Immature natural killer cell (primary cell): Measurements from ENCODE around the gene KRT80. TPM values are rescaled to one million over a fixed set of nuclear protein-coding genes. Genes with fewer than 3 reads are reported as not detected.

ENCODE experiments used
- DNase-seq, 3 donors: peaks; one replicate each; pipeline ENCODE4 v3.0.0; 2022; ENCODE audit warnings: mixed read lengths in 1 of 3
- H3K27ac Mint-ChIP-seq, 6 donors: one replicate each; pipeline ENCODE4 v1.8.0; 2020; ENCODE audit warnings: mixed read lengths in 6 of 6, mild to moderate bottlenecking in 5 of 6, inconsistent platforms in 4 of 6, moderate library complexity in 3 of 6
- H3K27me3 Mint-ChIP-seq, 3 donors: one replicate each; pipeline ENCODE4 v1.8.0; 2020 to 2021; ENCODE audit warnings: low read depth in 3 of 3, mild to moderate bottlenecking in 3 of 3, mixed read lengths in 3 of 3, moderate library complexity in 3 of 3, inconsistent platforms in 1 of 3
- H3K36me3 Mint-ChIP-seq, 3 donors: one replicate each; pipeline ENCODE4 v1.8.0; 2020; ENCODE audit warnings: mixed read lengths in 3 of 3, inconsistent platforms in 2 of 3, mild to moderate bottlenecking in 2 of 3
- H3K4me1 Mint-ChIP-seq, 2 donors: one replicate each; pipeline ENCODE4 v1.8.0; 2020; ENCODE audit warnings: inconsistent platforms in 2 of 2, mild to moderate bottlenecking in 2 of 2, mixed read lengths in 2 of 2, moderate library complexity in 1 of 2
- H3K4me3 Mint-ChIP-seq, 5 donors: one replicate each; pipeline ENCODE4 v1.8.0; 2020; ENCODE audit warnings: mild to moderate bottlenecking in 5 of 5, mixed read lengths in 5 of 5, inconsistent platforms in 3 of 5, moderate library complexity in 3 of 5
- H3K9me3 Mint-ChIP-seq, 6 donors: one replicate each; pipeline ENCODE4 v1.8.0; 2020; ENCODE audit warnings: mild to moderate bottlenecking in 6 of 6, mixed read lengths in 6 of 6, inconsistent platforms in 4 of 6, moderate library complexity in 3 of 6
- polyA plus RNA-seq, 3 donors: library from polyadenylated mRNA; unstranded; fragments of 300-500 nt; fragmentation: Illumina TruSeq; gene quantifications; one replicate each; pipeline ENCODE4 v1.2.3, GENCODE V29; 2021

Gene KRT80
- polyA plus RNA-seq, 3 donors from 2014 or later, result not detected

DNA sequence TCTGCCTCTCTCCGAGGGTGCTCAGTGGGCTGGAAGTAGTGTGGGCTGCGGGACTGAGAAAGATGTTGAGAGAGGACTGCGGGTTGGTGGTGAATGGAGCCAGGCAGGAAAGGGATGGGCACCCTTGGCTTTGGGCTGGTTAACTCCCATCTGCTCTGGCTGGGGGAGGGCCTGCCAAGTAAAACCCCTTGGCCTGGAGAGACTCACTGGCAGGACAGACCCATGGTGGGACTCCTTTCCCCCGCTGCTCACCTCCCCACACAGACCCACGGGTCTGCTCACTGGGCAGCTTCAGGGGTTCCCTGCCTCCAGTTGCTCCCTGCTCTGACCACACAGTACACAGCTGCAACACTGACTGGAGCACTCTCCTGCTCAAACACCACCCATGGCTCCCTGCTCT lies 54.1 kb downstream of the KRT80 start:
- Mint-ChIP-seq H3K27me3 (peaks cover 2 to 9% (median 8%) of the 10 kb centered on the region in 3 donors), H3K4me3 (no peak overlapping the region), H3K27ac (no peak overlapping the region), H3K36me3 (no peaks in the 10 kb centered on the region), H3K4me1 (no peaks in the 10 kb centered on the region), H3K9me3 (no peaks in the 10 kb centered on the region)
- no peak for DNase-seq

DNA sequence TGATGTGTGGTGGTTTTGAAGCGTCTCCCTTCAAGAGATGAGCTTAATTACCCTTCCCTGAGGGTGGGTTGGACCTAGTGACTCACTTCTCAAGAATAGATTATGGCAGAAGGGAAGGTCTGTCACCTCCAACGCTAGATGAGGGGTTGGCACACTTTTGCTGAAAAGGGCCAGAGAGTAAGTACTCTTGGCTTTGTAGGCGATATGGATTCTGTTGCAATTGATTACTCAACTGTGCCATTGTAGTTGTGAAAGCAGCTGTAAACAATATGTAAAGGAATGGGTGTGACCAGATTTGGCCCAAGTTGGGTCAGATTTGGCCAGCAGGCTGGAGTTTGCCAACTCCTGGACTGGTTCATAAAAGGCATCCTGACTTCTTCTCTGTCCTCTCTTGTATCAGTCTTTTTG lies 59.1 kb downstream of the KRT80 start:
- Mint-ChIP-seq H3K27ac (no peak overlapping the region), H3K4me3 (no peak overlapping the region), H3K27me3 (peaks cover 3 to 11% (median 5%) of the 10 kb centered on the region in 3 donors), H3K9me3 (no peaks in the 10 kb centered on the region), H3K36me3 (no peaks in the 10 kb centered on the region), H3K4me1 (no peaks in the 10 kb centered on the region)
- DNase-seq, result no peak

DNA sequence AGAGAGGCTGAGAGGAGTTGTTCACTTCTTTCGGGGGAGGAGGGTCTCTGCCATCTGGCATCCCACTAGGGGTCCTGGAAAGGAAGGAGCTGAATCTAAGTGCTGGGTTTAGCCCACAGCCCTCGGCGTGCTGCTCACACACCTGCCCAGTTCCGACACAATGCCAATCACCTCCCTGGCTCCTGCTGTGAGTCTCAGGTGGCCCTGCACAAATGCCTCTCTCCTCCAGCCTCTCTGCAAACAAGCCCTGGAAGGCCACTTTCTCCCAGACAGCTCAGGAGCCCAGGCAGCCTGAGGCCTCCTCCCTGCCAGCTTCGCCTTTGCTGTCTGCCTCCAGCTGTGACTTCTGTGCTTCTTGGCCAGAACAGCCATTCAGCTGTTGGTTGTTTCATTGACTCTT lies 61.1 kb downstream of the KRT80 start:
- Mint-ChIP-seq H3K27me3 (peaks cover 3 to 14% (median 6%) of the 10 kb centered on the region in 3 donors), H3K9me3 (no peaks in the 10 kb centered on the region), H3K27ac (no peak overlapping the region), H3K36me3 (no peaks in the 10 kb centered on the region), H3K4me3 (no peak overlapping the region), H3K4me1 (no peaks in the 10 kb centered on the region)
- DNase-seq, result no peak

DNA sequence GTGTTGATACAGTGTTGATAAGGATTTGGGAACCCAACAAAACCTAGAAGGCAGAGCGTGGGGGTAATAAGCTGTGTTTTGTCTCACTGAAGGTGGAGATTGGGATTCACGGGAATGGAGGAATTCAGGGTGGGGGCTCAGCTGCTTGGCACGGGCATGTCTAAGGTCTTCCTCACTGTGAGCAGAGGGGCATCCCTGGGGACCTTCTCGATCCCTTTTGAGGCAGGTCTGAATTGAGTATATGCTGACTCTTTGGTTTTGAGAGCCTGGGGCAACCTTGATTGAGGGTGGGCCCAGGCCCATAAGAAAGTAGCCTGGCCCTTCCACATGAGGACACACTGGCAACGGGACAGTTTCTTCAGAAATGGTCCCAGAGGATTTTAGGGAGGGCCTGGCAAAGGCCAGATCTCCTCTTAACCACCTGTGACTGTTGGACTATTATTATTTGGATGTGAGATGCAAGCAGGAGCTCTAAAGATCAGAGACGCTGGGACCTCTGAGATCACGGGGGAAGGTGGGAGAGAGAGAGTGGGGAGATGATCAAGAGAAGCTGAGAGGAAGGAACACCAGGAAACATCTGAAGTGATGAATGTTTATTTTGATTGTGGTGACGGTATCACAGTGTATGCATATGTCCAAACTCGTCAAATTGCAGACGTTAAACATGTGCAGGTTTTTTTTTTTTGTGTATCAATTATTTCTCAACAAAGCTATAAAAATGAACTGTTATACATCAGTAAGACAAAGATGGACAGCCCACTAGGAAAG lies 63.9 kb downstream of the KRT80 start:
- no peak for DNase-seq
- Mint-ChIP-seq H3K27me3 (peaks cover 4 to 16% (median 12%) of the 10 kb centered on the region in 3 donors), H3K27ac (no peak overlapping the region), H3K36me3 (no peaks in the 10 kb centered on the region), H3K4me1 (no peaks in the 10 kb centered on the region), H3K4me3 (no peak overlapping the region), H3K9me3 (no peaks in the 10 kb centered on the region)

DNA sequence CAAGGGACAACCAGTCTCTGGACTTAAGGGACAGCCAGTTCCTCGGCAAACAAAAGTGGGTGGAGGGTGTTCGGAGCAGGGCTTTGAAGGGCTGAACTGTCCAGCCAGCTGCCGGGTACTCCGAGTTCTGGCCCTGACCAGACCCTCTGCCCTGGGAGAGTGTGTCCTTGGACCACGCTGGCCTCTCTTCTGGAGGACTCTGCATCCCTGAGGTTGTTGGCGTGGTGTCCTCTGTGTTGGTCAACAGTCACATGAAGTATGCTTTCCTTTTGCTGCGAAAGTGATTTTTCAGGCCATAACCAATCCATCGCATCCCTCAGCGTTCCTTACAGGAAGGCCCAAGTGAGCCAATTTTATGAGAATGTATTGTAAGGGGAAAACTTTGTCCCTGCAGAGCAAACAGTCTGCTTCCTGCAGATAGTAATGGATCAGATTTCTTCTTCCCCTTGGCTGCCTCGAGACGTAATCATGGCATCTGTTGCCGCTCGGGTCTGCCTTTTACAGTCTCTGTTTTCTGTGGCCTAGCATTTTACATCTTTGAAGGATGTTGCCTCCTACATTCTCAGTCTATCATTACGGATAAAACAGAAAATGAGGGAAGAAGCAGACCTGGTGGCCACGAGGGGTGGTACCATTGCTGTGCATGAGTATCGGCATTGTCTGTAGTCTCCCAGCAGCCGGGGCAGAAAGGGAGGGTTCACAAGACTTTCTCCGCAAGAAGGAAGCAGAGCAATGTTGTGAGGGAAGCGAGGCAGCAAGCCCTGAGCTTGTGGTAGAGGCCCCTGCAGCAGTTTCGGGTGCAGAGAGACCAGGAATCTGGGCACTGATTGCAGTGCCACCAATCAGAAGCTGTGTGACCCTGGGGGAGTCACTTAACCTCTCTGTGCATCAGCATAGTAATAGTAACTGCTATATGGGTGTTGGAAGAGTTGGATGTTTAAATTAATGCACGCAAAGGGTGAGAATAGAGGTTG lies 64.9 kb downstream of the KRT80 start:
- Mint-ChIP-seq H3K36me3 (no peaks in the 10 kb centered on the region), H3K27ac (no peak overlapping the region)

DNA sequence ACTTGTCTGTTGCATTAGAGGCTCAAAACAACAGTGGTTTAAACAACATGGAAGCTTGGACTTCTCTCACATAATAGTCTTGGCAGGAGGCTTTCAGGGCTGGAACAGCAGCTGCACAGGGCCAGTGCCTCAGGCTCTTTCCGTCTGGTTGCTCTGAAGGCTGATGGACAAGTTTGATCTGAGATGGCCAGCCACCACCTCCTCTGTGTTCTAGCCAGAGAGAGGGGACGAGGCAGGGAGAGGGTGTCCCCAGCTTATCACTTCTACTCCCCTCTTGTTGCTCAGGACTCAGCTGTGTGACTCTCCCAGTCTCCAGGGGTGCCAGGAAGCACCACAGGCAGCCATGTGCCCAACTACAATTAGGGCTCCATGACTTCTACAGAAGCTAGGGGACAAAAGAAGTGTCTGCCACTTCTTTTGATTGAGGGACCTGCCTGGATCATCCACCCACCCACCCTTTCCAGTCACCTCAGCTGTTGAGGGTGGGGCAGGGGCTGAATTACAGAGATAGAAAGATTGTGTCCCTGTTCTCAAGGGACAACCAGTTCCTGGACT lies 65.7 kb downstream of the KRT80 start:
- no peaks in the 10 kb centered on the region for H3K4me1 Mint-ChIP-seq
- no peaks in the 10 kb centered on the region for H3K9me3 Mint-ChIP-seq
- H3K27me3 Mint-ChIP-seq, result peaks cover 4 to 17% (median 10%) of the 10 kb centered on the region in 3 donors
- H3K36me3 Mint-ChIP-seq, result no peaks in the 10 kb centered on the region
- no peak for DNase-seq
- H3K4me3 Mint-ChIP-seq, result no peak overlapping the region
- H3K27ac Mint-ChIP-seq, result no peak overlapping the region

More for the DNA sequence above, 64.9 kb downstream of the KRT80 start:
- DNase-seq, result no peak
- peaks cover 4 to 18% (median 11%) of the 10 kb centered on the region in 3 donors for H3K27me3 Mint-ChIP-seq
- no peaks in the 10 kb centered on the region for H3K4me1 Mint-ChIP-seq
- no peak overlapping the region for H3K4me3 Mint-ChIP-seq
- H3K9me3 Mint-ChIP-seq, result no peaks in the 10 kb centered on the region

DNA sequence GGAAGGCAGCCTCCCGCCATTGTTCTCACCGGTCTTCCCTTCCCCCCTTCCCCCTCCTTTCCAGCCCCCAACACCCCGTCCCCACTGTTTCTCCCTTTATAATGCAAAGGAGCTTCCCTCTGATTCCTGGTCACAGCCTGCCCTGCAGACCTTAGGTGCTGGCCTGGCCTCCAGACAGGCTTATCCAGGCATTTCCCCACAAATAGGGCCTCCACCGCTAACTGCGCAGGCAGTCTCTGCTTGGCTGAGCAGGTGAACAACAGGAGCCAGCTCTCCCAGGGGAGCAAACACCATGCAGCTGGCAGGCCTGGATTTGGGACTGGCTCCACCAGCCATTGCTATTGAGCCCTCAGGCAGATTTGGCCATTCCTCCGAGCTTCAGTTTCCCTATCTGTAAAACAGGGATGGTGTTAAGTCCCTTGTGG lies 66.3 kb downstream of the KRT80 start:
- Mint-ChIP-seq H3K4me1 (no peaks in the 10 kb centered on the region), H3K9me3 (peaks cover 0 to 1% (median 0%) of the 10 kb centered on the region in 6 donors), H3K36me3 (no peaks in the 10 kb centered on the region), H3K27me3 (peaks cover 4 to 21% (median 10%) of the 10 kb centered on the region in 3 donors), H3K4me3 (no peak overlapping the region), H3K27ac (no peak overlapping the region)
- no peak for DNase-seq

DNA sequence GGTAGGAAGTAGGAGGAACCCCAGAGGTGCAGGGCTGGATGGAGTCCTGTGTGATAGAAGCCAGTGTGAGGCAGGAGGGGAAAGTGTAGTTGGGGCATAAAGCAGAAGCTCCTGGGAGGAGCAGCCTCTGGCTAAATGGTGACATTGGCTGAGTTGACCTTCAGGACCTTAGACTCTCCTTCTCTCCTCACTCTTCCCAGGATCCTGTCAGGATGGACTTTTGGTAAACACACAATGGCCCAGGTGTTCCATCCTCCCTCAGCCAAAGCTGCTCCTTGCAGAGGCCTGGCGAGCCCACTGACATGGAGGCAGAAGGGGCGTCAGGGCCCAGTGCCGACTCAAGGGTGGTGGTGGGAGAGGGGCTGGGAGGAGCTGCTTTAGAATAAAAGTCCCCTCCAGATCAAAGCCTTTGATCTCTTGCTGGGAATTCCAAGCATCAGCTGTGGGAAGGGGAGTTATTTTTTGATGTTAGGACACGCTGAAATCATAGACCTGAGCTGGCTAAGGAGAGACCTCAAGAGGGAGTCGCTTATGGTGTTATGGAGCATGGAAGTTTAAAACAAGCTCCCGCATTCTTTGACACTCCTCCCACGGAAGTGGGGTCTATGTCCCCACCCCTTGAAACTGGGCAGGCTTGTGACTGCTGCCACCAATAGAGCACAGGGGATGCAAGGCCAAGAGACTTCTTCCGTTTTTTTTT lies 68.2 kb downstream of the KRT80 start:
- H3K4me3 Mint-ChIP-seq, result no peak overlapping the region
- H3K27me3 Mint-ChIP-seq, result peaks cover 4 to 27% (median 11%) of the 10 kb centered on the region in 3 donors
- H3K4me1 Mint-ChIP-seq, result no peaks in the 10 kb centered on the region
- H3K9me3 Mint-ChIP-seq, result peaks cover 0 to 2% (median 0%) of the 10 kb centered on the region in 6 donors
- DNase-seq, result no peak
- no peak overlapping the region for H3K27ac Mint-ChIP-seq
- H3K36me3 Mint-ChIP-seq, result no peaks in the 10 kb centered on the region

DNA sequence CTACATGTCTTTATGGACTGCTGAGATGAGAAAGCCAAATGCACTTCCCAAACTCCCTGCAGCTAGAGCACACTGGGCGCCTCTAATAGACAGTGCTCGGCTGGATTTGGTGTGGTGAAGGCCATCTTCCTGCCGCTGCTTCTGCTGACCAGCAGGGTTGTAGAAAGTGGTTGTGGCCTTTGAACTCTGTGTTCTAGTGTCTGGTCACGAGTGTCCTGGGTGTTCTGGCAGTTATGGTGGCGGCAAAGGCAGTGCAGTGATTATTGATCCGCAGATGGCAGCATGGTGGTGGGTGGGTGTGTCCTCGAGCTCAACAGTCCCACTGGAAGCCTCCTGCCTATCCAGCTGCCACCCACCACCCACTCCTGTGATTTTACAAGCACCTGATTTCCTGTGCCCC lies 68.9 kb downstream of the KRT80 start:
- no peaks in the 10 kb centered on the region for H3K36me3 Mint-ChIP-seq
- H3K27ac Mint-ChIP-seq, result no peak overlapping the region
- DNase-seq, result no peak
- no peaks in the 10 kb centered on the region for H3K4me1 Mint-ChIP-seq
- H3K9me3 Mint-ChIP-seq, result peaks cover 0 to 2% (median 0%) of the 10 kb centered on the region in 6 donors
- no peak overlapping the region for H3K4me3 Mint-ChIP-seq
- H3K27me3 Mint-ChIP-seq, result peaks cover 1 to 25% (median 11%) of the 10 kb centered on the region in 3 donors

DNA sequence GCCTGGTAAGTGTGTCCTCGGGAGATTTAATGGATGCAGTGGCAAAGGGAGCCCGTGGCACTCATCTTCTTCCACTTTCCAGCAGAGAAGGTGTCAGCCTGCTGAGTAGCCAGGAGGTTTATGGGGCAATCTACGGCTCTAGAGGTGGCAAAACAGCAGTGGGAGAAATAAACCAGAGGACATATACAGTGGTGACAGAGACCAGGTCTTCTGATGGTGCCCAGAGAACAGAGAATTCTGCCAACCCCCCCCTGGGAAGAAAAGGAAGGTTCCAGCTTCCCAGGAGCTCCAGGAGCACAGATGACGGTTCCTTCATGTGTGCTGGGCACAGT lies 69.3 kb downstream of the KRT80 start:
- Mint-ChIP-seq H3K27ac (no peak overlapping the region), H3K4me3 (no peak overlapping the region), H3K9me3 (peaks cover 0 to 2% (median 0%) of the 10 kb centered on the region in 6 donors), H3K4me1 (no peaks in the 10 kb centered on the region), H3K36me3 (no peaks in the 10 kb centered on the region), H3K27me3 (peaks cover 1 to 22% (median 11%) of the 10 kb centered on the region in 3 donors)
- no peak for DNase-seq

DNA sequence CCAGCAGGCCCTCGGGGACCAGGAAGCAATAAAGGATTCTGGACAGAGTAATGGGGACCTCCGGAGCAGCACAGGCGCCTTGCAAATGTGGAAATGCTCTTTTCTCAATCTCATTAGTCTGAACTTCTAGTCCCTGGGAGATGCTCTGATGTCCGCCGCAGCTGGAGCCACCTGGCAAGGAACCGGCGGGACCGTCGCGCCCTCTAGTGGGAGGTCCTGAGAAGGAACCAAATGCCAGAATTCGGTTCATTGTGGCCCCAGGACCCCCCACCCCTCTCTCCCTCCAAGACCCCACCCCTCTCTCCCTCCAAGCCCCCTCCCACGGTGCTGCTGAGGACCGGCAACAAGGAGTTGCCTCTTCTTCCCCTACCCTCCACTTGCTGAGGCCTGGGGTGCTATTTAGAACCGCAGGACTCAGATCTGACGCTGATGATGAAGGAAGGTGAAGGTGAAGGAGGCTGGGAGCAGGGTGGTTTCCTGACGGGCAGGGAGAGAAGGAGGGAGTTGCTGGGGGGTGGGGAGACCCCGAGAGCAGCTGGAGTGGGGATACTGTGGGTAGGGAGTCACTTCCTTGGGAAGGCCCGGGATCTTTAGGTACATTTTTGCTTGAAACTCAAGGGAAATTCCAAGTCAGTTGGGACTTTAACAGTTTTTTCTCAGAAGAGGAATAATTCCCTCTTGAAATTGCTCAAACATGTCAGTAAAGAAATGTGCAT lies 69.8 kb downstream of the KRT80 start:
- Mint-ChIP-seq H3K27ac (no peak overlapping the region), H3K4me3 (no peak overlapping the region), H3K27me3 (peaks cover 1 to 21% (median 11%) of the 10 kb centered on the region in 3 donors), H3K4me1 (no peaks in the 10 kb centered on the region), H3K9me3 (peaks cover 0 to 2% (median 0%) of the 10 kb centered on the region in 6 donors), H3K36me3 (no peaks in the 10 kb centered on the region)
- peak; percentile 17 to 40 (median 20) for DNase-seq

DNA sequence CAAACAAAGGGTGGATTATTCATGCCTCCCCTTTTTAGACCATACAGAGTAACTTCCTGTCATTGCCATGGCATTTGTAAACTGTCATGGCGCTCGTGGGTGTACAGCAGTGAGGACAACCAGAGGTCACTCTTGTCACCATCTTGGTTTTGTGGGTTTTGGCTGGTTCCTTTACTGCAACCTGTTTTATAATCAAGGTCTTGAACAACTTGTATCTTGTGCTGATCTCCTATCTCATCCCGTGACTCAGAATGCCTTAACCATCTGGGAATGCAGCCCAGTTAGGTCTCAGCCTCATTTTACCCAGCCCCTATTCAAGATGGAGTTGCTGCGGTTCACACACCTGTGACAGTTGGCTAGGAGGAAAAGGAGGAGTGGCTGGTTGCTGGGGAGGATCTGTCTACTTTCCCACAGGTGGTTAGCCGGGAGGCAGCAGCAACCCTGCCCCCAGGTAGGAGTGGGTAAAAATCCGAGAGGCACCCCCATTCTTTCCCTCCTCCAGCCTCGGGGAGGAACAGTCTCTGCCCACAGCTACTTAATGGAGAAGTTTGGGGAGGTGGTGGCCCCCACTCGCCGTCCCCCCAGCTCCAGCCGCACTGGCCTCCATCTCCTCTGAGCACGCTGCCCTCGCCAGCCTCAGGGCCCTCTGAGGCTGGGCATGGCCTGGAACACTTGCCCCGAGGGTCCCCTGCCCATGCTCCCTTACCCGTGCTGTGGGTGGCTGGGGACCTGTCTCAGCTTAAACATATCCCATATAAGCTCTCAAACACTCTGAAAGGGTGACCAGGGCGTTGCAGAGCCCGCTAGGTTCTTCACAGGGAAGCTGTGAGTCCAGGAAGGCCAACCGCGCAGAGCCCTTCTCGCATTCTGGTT lies 70.6 kb downstream of the KRT80 start:
- Mint-ChIP-seq H3K4me3 (no peak overlapping the region), H3K9me3 (peaks cover 0 to 2% (median 0%) of the 10 kb centered on the region in 6 donors), H3K27ac (no peak overlapping the region), H3K27me3 (peaks cover 1 to 19% (median 11%) of the 10 kb centered on the region in 3 donors), H3K4me1 (no peaks in the 10 kb centered on the region), H3K36me3 (no peaks in the 10 kb centered on the region)
- DNase-seq, result no peak
